Endothelial cell of umbilical vein (primary cell): ENCODE results near the gene B4GALT7. TPM values are rescaled to one million over a fixed set of nuclear protein-coding genes. Genes with fewer than 3 reads are reported as not detected.

ENCODE experiments used
- BruUV-seq: library from RNA; stranded (reverse); fragments of 400-500 nt; replicated peaks from 2 replicates; lab custom pipeline; 2021; lab: Mats Ljungman, UMichigan
- CTCF ChIA-PET: fragments of 300-600, 350-600 bp; sonication (Branson Sonifier 250); formaldehyde crosslinking; loops from one replicate; lab custom pipeline; 2021; ENCODE audit warnings: antibody characterized with exemption, inconsistent platforms; lab: Charles Lee
- POLR2A ChIA-PET: fragments of 300-600, 350-600 bp; sonication (Branson Sonifier 250); formaldehyde crosslinking; loops from one replicate; lab custom pipeline; 2021; ENCODE audit warnings: antibody characterized with exemption, inconsistent platforms; lab: Charles Lee
- DNase-seq: peaks from one replicate; pipeline ENCODE4 v3.0.0-alpha.2; 2011; ENCODE audit warnings: low read depth, low spot score
- FAIRE-seq: peaks from 2 replicates; lab custom pipeline; 2011; peaks lifted over from hg19 to GRCh38; lab: Jason Lieb, UNC
- H2AFZ ChIP-seq: 2 replicates; pipeline ENCODE4 v1.6.0; 2012; ENCODE audit warnings: low read depth, low read length, control low read depth, inconsistent platforms
- H3K27ac ChIP-seq: 2 replicates; pipeline ENCODE4 v1.5.1; 2011; ENCODE audit warnings: low read depth, mild to moderate bottlenecking, control low read depth, low read length, moderate library complexity; ENCODE audit not compliant: insufficient read depth
- H3K27me3 ChIP-seq, 2 experiments: 2 replicates each; pipeline versions ENCODE4 v1.6.0 to v1.6.1; 2011; ENCODE audit warnings: low read length in 2 of 2, mixed read lengths in 1 of 2; ENCODE audit not compliant: control insufficient read depth in 2 of 2, insufficient read depth in 2 of 2
- H3K36me3 ChIP-seq, 2 experiments: 2 replicates in 1 of 2; 3 replicates in 1 of 2; pipeline ENCODE4 v1.5.1; 2011; ENCODE audit warnings: low read length in 2 of 2, mild to moderate bottlenecking in 1 of 2, moderate library complexity in 1 of 2; ENCODE audit not compliant: control insufficient read depth in 2 of 2, insufficient read depth in 2 of 2; ENCODE audit errors: extremely low read depth in 1 of 2
- H3K4me1 ChIP-seq: 3 replicates; pipeline ENCODE4 v1.5.1; 2011; ENCODE audit warnings: mild to moderate bottlenecking, low read length; ENCODE audit not compliant: control insufficient read depth, insufficient read depth; ENCODE audit errors: extremely low read depth
- H3K4me2 ChIP-seq: 2 replicates; pipeline ENCODE4 v1.6.1; 2011; ENCODE audit warnings: low read length, control low read depth, mixed read lengths; ENCODE audit not compliant: insufficient read depth
- H3K4me3 ChIP-seq, 3 experiments: fragments of 200-600 bp in 1 of 3; sonication (generic), shearing (Covaris generic) in 1 of 3; replicated peaks in 1 of 3; 2 replicates each; pipeline ENCODE4 v1.5.1; 2011 to 2016; ENCODE audit warnings: control low read depth in 3 of 3, low read length in 3 of 3, mild to moderate bottlenecking in 2 of 3, inconsistent platforms in 1 of 3, low read depth in 1 of 3, moderate library complexity in 1 of 3; ENCODE audit not compliant: insufficient read depth in 1 of 3
- H3K79me2 ChIP-seq: 2 replicates; pipeline ENCODE4 v1.6.0; 2012; ENCODE audit warnings: low read length, inconsistent platforms; ENCODE audit not compliant: control insufficient read depth, insufficient read depth
- H3K9ac ChIP-seq: replicated peaks from 2 replicates; pipeline ENCODE3; 2011; ENCODE audit warnings: low read length, control low read depth; ENCODE audit not compliant: insufficient read depth; ENCODE audit errors: extremely low read depth
- H3K9me1 ChIP-seq: replicated peaks from 3 replicates; pipeline ENCODE4 v1.6.0; 2011; ENCODE audit warnings: mild to moderate bottlenecking, low read length; ENCODE audit not compliant: control insufficient read depth, insufficient read depth; ENCODE audit errors: extremely low read depth
- H3K9me3 ChIP-seq: replicated peaks from 2 replicates; pipeline ENCODE4 v1.5.1; 2012; ENCODE audit warnings: low read length, inconsistent platforms; ENCODE audit not compliant: control insufficient read depth, insufficient read depth
- H4K20me1 ChIP-seq: replicated peaks from 2 replicates; pipeline ENCODE3; 2011; ENCODE audit warnings: mild to moderate bottlenecking, low read length; ENCODE audit not compliant: control insufficient read depth, insufficient read depth; ENCODE audit errors: extremely low read depth
- EZH2 ChIP-seq: IDR thresholded peaks from 2 replicates; pipeline ENCODE4 v1.6.1; 2012; ENCODE audit warnings: borderline replicate concordance, low read depth, mild to moderate bottlenecking, moderate library complexity, low read length, inconsistent platforms; ENCODE audit not compliant: severe bottlenecking
- FOS ChIP-seq: IDR thresholded peaks from 2 replicates; pipeline ENCODE4 v1.6.1; 2011; ENCODE audit warnings: mild to moderate bottlenecking, low read length, moderate library complexity, borderline replicate concordance; ENCODE audit not compliant: insufficient read depth
- GATA2 ChIP-seq: IDR thresholded peaks from 2 replicates; pipeline ENCODE4 v1.7.0; 2011; ENCODE audit warnings: low read depth, mild to moderate bottlenecking, moderate library complexity, mixed read lengths, low read length; ENCODE audit not compliant: insufficient read length, insufficient read depth
- JUN ChIP-seq: IDR thresholded peaks from 2 replicates; pipeline ENCODE4 v1.6.1; 2011; ENCODE audit warnings: borderline replicate concordance, low read depth; ENCODE audit not compliant: insufficient read length, insufficient read depth
- MYC ChIP-seq: IDR thresholded peaks from one replicate; pipeline ENCODE4 v1.6.1; 2011; ENCODE audit warnings: mild to moderate bottlenecking, low read depth, low read length
- POLR2A ChIP-seq: IDR thresholded peaks from 2 replicates; pipeline ENCODE4 v1.6.1; 2012; ENCODE audit warnings: low read depth, mild to moderate bottlenecking, control low read depth, low read length
- POLR2AphosphoS5 ChIP-seq: IDR thresholded peaks from 2 replicates; pipeline ENCODE4 v1.6.1; 2012; ENCODE audit warnings: low read depth, mild to moderate bottlenecking, control low read depth, low read length, moderate library complexity; ENCODE audit not compliant: insufficient read depth
- dilution Hi-C: fragments of 300-500 bp; cut with MboI; formaldehyde crosslinking; loops from one replicate; pipeline ENCODE4 v1.15.0; 2019; ENCODE audit warnings: low sequenced_read_pairs; ENCODE audit not compliant: extremely low pct_ligation_motif_present
- intact Hi-C: fragments of 100-400 bp; cut with micrococcal nuclease; formaldehyde crosslinking; loops from one replicate; pipeline ENCODE4 v1.10.0; 2022
- polyA plus RNA-seq, 4 experiments: library from polyadenylated mRNA; depleted of rRNA in 3 of 4; stranded (reverse) in 3 of 4; unstranded in 1 of 4; fragments of >200 nt; gene quantifications; 2 replicates each; pipeline versions ENCODE4 v1.2.1 to v1.2.3, GENCODE V29; 2011 to 2012; ENCODE audit warnings: missing spikeins in 1 of 4
- total RNA-seq: library from RNA; stranded (reverse); gene quantifications from 2 replicates; pipeline ENCODE4 v1.2.3, GENCODE V29; 2021
- TF ChIP-seq, protein P1 (sequence below), 2 donors: IDR thresholded peaks; 1 replicate in 1 of 2; 2 replicates in 1 of 2; pipeline ENCODE4 v1.5.1; 2011; ENCODE audit warnings: low read length in 2 of 2, mild to moderate bottlenecking in 2 of 2, moderate library complexity in 2 of 2, control low read depth in 1 of 2, inconsistent platforms in 1 of 2, low read depth in 1 of 2; ENCODE audit not compliant: insufficient read depth in 1 of 2; ENCODE audit errors: extremely low read depth in 1 of 2
- TF ChIP-seq, protein P2 (sequence below): IDR thresholded peaks from 2 replicates; pipeline ENCODE4 v1.6.1; 2011; ENCODE audit not compliant: insufficient read depth, insufficient read length

The B4GALT7 gene
- total and polyA plus RNA-seq, 2 donors (not counting 3 experiments of a cell fraction or from before 2014, with no cell fraction given) = 35.1 to 78.9 TPM

DNA sequence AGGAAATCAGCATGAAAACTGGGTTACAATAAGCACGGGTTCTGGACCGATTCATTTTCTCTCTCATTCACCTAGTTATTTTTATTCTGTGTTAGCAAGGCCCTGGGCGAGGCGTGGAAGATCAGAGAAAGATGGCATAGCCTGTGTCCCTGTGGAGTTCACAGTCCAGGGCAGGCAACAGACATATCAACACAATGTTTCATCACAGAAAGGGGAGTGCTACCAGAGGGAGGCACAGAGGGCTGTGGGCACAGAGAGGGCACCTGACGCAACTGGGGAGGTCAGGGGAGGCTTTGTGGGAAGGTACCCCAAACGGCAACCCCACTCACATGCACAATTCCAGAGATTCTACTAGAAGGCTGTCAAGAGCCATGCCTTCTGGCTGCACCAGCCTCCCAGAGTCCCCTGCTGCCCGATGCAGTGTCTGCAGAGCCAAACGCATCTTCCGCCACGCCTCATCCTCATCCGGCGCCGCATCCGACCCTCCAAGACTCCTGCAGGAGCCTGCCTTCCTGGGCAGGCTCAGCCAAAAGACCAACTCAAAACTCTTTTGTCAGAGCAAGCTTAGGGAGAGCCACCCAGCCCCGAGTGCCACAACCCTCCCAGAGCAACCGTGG is 47.0 kb upstream of the B4GALT7 start:
- Histone ChIP-seq H3K9me3 (no peaks in the 10 kb centered on the region), H3K36me3 (peaks cover 0 to 3% of the 10 kb centered on the region in 2 experiments), H4K20me1 (no peaks in the 10 kb centered on the region), H3K4me3 (peak overlapping the region; percentile 54 to 84 (median 60)), H3K9me1 (no peaks in the 10 kb centered on the region), H3K27ac (no peak overlapping the region), H3K79me2 (peaks cover 46% of the 10 kb centered on the region), H3K27me3 (peaks cover 0 to 3% of the 10 kb centered on the region in 2 experiments), H2AFZ (no peak overlapping the region), H3K4me2 (peak overlapping the region; percentile 54), H3K4me1 (peaks cover 8% of the 10 kb centered on the region), H3K9ac (no peak overlapping the region)
- POLR2A ChIA-PET = interaction anchor here (0.7 kb wide), 1 partner anchor 55 kb away, joined by 3 read pairs; the partner anchor contains the start of gene PDLIM7
- FAIRE-seq (peak; percentile 35), DNase-seq (no peak)
- intact Hi-C loops (loop anchor here (5.0 kb wide), 1 partner anchor 39 kb away; the partner anchor contains the start of gene TMED9), dilution Hi-C loops (no loop called here)
- no TSS peak for BruUV-seq
- TF ChIP-seq, protein P1, sequence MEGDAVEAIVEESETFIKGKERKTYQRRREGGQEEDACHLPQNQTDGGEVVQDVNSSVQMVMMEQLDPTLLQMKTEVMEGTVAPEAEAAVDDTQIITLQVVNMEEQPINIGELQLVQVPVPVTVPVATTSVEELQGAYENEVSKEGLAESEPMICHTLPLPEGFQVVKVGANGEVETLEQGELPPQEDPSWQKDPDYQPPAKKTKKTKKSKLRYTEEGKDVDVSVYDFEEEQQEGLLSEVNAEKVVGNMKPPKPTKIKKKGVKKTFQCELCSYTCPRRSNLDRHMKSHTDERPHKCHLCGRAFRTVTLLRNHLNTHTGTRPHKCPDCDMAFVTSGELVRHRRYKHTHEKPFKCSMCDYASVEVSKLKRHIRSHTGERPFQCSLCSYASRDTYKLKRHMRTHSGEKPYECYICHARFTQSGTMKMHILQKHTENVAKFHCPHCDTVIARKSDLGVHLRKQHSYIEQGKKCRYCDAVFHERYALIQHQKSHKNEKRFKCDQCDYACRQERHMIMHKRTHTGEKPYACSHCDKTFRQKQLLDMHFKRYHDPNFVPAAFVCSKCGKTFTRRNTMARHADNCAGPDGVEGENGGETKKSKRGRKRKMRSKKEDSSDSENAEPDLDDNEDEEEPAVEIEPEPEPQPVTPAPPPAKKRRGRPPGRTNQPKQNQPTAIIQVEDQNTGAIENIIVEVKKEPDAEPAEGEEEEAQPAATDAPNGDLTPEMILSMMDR (IDR thresholded peaks at IDR 0.05; ENCODE audit: extremely low read depth in 1 of 2, insufficient read depth in 1 of 2, low read depth in 1 of 2, low read length in 2 of 2) = no peak
- TF ChIP-seq FOS = no peak
- TF ChIP-seq, protein P2, sequence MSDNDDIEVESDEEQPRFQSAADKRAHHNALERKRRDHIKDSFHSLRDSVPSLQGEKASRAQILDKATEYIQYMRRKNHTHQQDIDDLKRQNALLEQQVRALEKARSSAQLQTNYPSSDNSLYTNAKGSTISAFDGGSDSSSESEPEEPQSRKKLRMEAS = no peak
- no peak for TF ChIP-seq JUN
- no peak for TF ChIP-seq POLR2AphosphoS5
- no peak for TF ChIP-seq EZH2
- TF ChIP-seq GATA2 = no peak
- TF ChIP-seq MYC = no peak
- TF ChIP-seq POLR2A = no peak
- CTCF ChIA-PET = interaction anchor here (0.8 kb wide), 3 partner anchors 8 to 33 kb away, joined by 3 read pairs; no protein-coding TSS in a partner anchor
